ENCODE results near the gene TSEN15. TPM values are rescaled to one million over a fixed set of nuclear protein-coding genes. Genes with fewer than 3 reads are reported as not detected.

TSEN15 gene
- total RNA-seq, 1 experiment from 2014 or later, result 31.1 TPM

DNA sequence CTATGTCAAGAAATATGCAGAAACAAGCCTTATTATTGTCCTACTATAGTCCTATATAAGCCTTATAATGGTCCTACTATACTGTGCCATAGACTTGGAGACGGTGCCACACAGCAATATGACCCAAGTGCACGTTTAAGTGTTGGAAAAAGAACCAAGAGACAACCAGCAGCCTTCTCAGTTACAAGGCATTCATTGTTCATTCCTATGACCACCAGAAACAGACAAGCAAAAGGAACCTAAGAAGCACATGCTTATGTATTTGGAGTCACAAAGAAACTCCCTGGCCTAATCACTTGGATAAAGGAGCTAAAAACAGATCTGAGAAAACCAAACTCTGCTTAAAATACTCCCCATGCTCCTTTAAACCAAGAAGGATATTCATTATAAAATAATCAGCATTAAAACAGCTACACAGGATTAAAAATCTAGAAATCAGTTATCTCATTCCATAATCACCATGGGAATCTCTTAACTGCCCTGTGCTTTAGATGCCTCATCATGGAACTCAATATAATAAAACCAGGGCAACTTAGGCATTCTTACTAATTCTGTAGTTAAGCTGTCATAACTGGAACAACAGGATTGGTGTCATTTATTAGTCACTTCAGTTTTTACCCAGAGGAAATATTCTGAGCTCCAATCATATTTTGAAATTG, 21.0 kb upstream of the TSEN15 start:
- DNase-seq (ENCODE audit: low read depth, low spot score), result no peak
- ChIA-PET POLR2A (no interaction called here), RAD21 (ENCODE audit: low non-redundant PET in 1 of 2, low total read pairs in 2 of 2, uncharacterized antibody in 2 of 2, unreplicated experiment in 2 of 2) (no interaction called here), CTCF (no interaction called here)
- no peaks in the 10 kb centered on the region for H3K9me2 ChIP-seq (ENCODE audit: insufficient read depth)
- no peaks in the 10 kb centered on the region for H3K27me3 ChIP-seq (ENCODE audit: insufficient read depth, low read length)
- H3K36me3 ChIP-seq (ENCODE audit: control insufficient read depth in 1 of 2, insufficient read depth in 2 of 2, low read length in 2 of 2), result no peaks in the 10 kb centered on the region
- BruUV-seq (replicated peaks), result no TSS peak
- H3K27ac ChIP-seq (ENCODE audit: low read depth, low read length), result no peak overlapping the region
- peaks cover under 1 to 5% of the 10 kb centered on the region in 2 experiments; a peak in 2 of 4 replicates for H3K4me1 ChIP-seq (ENCODE audit: control insufficient read depth in 1 of 2, insufficient read depth in 2 of 2, low read length in 2 of 2)
- H2AFZ ChIP-seq (ENCODE audit: low read depth, low read length, poor library complexity, severe bottlenecking), result no peak overlapping the region
- no peaks in the 10 kb centered on the region for H3K9me3 ChIP-seq (ENCODE audit: control insufficient read depth in 1 of 2, insufficient read depth in 1 of 2, low read depth in 1 of 2, low read length in 2 of 2)
- H3K79me2 ChIP-seq (ENCODE audit: insufficient read depth, low read length), result no peaks in the 10 kb centered on the region
- intact Hi-C loops (cut with micrococcal nuclease), result no loop called here
- H3K4me3 ChIP-seq (replicated peaks in 1 of 2; ENCODE audit: low read depth in 1 of 2, low read length in 2 of 2), result no peak overlapping the region
- no peak overlapping the region for H3K4me2 ChIP-seq (ENCODE audit: low read length)
- no peaks in the 10 kb centered on the region for H4K20me1 ChIP-seq (ENCODE audit: insufficient read depth)
- H3K9ac ChIP-seq (ENCODE audit: low read length), result no peak overlapping the region
- TF ChIP-seq SRF (IDR thresholded peaks at IDR 0.05; ENCODE audit: low read depth) (no peak), FOSL1 (IDR thresholded peaks at IDR 0.05; ENCODE audit: low read depth) (peak; percentile 12; the same call in 1 of the 2 replicates)
- ATAC-seq, result no peak

DNA sequence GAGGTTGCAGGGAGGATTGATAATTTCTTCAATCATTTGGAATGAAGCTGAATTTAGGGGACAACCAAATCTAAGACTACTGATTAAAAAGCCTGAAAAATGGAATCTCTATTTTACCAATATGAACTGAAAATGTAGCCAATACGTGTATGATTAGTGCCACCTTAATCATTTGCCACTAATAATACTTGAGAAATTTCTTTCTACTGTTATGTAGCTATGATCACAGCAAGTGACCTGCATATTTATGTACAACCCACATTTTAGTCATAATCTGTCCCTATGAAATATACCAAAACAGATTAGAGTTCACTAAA, 20.5 kb upstream of the TSEN15 start:
- CTCF ChIA-PET, result no interaction called here
- ATAC-seq, result no peak

More for the DNA sequence above, 20.5 kb upstream of the TSEN15 start:
- Histone ChIP-seq H3K4me1 (ENCODE audit: control insufficient read depth in 1 of 2, insufficient read depth in 2 of 2, low read length in 2 of 2) (no peaks in the 10 kb centered on the region; a peak in 1 of 4 replicates), H3K27me3 (ENCODE audit: insufficient read depth, low read length) (no peaks in the 10 kb centered on the region), H3K36me3 (ENCODE audit: control insufficient read depth in 1 of 2, insufficient read depth in 2 of 2, low read length in 2 of 2) (no peaks in the 10 kb centered on the region), H4K20me1 (ENCODE audit: insufficient read depth) (no peaks in the 10 kb centered on the region), H3K27ac (ENCODE audit: low read depth, low read length) (no peak overlapping the region), H3K9ac (ENCODE audit: low read length) (no peak overlapping the region), H3K9me2 (ENCODE audit: insufficient read depth) (no peaks in the 10 kb centered on the region), H3K4me3 (replicated peaks in 1 of 2; ENCODE audit: low read depth in 1 of 2, low read length in 2 of 2) (no peak overlapping the region), H3K79me2 (ENCODE audit: insufficient read depth, low read length) (no peaks in the 10 kb centered on the region), H2AFZ (ENCODE audit: low read depth, low read length, poor library complexity, severe bottlenecking) (no peak overlapping the region), H3K4me2 (ENCODE audit: low read length) (no peak overlapping the region), H3K9me3 (ENCODE audit: control insufficient read depth in 1 of 2, insufficient read depth in 1 of 2, low read depth in 1 of 2, low read length in 2 of 2) (no peaks in the 10 kb centered on the region)
- no TSS peak for BruUV-seq (replicated peaks)
- RAD21 ChIA-PET (ENCODE audit: low non-redundant PET in 1 of 2, low total read pairs in 2 of 2, uncharacterized antibody in 2 of 2, unreplicated experiment in 2 of 2), result no interaction called here
- intact Hi-C loops (cut with micrococcal nuclease), result no loop called here
- POLR2A ChIA-PET, result no interaction called here
- no peak for DNase-seq (ENCODE audit: low read depth, low spot score)
- TF ChIP-seq FOSL1 (IDR thresholded peaks at IDR 0.05; ENCODE audit: low read depth) (no peak), YY1 (IDR thresholded peaks at IDR 0.05; ENCODE audit: extremely low read depth, insufficient replicate concordance, low read depth, low read length) (no peak), POLR2A (IDR thresholded peaks at IDR 0.05; ENCODE audit: borderline replicate concordance, extremely low read depth, insufficient read depth, insufficient read length) (no peak), TCF7L2 (IDR thresholded peaks at IDR 0.05; ENCODE audit: borderline replicate concordance, extremely low read depth, insufficient read depth, insufficient read length) (no peak)
- TF ChIP-seq, protein P1, sequence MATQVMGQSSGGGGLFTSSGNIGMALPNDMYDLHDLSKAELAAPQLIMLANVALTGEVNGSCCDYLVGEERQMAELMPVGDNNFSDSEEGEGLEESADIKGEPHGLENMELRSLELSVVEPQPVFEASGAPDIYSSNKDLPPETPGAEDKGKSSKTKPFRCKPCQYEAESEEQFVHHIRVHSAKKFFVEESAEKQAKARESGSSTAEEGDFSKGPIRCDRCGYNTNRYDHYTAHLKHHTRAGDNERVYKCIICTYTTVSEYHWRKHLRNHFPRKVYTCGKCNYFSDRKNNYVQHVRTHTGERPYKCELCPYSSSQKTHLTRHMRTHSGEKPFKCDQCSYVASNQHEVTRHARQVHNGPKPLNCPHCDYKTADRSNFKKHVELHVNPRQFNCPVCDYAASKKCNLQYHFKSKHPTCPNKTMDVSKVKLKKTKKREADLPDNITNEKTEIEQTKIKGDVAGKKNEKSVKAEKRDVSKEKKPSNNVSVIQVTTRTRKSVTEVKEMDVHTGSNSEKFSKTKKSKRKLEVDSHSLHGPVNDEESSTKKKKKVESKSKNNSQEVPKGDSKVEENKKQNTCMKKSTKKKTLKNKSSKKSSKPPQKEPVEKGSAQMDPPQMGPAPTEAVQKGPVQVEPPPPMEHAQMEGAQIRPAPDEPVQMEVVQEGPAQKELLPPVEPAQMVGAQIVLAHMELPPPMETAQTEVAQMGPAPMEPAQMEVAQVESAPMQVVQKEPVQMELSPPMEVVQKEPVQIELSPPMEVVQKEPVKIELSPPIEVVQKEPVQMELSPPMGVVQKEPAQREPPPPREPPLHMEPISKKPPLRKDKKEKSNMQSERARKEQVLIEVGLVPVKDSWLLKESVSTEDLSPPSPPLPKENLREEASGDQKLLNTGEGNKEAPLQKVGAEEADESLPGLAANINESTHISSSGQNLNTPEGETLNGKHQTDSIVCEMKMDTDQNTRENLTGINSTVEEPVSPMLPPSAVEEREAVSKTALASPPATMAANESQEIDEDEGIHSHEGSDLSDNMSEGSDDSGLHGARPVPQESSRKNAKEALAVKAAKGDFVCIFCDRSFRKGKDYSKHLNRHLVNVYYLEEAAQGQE (IDR thresholded peaks at IDR 0.05; ENCODE audit: low read depth), result no peak
